ENCODE data around the gene AP5Z1. TPM values are rescaled to one million over a fixed set of nuclear protein-coding genes. Genes with fewer than 3 reads are reported as not detected.

The AP5Z1 gene
- total and polyA plus RNA-seq, 2 donors = 15.8 to 29.3 TPM

GRCh38 chr7:4825081-4825480 lies 49.7 kb downstream of the AP5Z1 start:
- no peak overlapping the region for H3K4me3 ChIP-seq (ENCODE audit: low read depth, low read length)
- no peak overlapping the region for H3K27ac ChIP-seq (ENCODE audit: low read depth)
- WGBS = 91% methylated on average over 15 of the region's 15 CpGs
- DNase-seq (ENCODE audit: extremely low spot score) = no peak
- H3K36me3 ChIP-seq (ENCODE audit: insufficient read depth) = no peaks in the 10 kb centered on the region
- H3K4me1 ChIP-seq (ENCODE audit: insufficient read depth) = no peaks in the 10 kb centered on the region

GRCh38 chr7:4828720-4829383 lies 53.4 kb downstream of the AP5Z1 start:
- no peaks in the 10 kb centered on the region for H3K36me3 ChIP-seq (ENCODE audit: insufficient read depth)
- WGBS = 84% methylated on average over 17 of the region's 17 CpGs
- no peaks in the 10 kb centered on the region for H3K4me1 ChIP-seq (ENCODE audit: insufficient read depth)
- DNase-seq (ENCODE audit: extremely low spot score) = no peak
- H3K4me3 ChIP-seq (ENCODE audit: low read depth, low read length) = no peak overlapping the region
- H3K27ac ChIP-seq (ENCODE audit: low read depth) = no peak overlapping the region

GRCh38 chr7:4830176-4830575 lies 54.8 kb downstream of the AP5Z1 start:
- Histone ChIP-seq H3K27ac (ENCODE audit: low read depth) (no peak overlapping the region), H3K36me3 (ENCODE audit: insufficient read depth) (no peaks in the 10 kb centered on the region), H3K4me3 (ENCODE audit: low read depth, low read length) (no peak overlapping the region), H3K4me1 (ENCODE audit: insufficient read depth) (no peaks in the 10 kb centered on the region)
- 40% methylated on average over 14 of the region's 14 CpGs for WGBS
- peak; percentile 37 for DNase-seq (ENCODE audit: extremely low spot score)

- H3K36me3 ChIP-seq (ENCODE audit: insufficient read depth) = no peaks in the 10 kb centered on the region
- no peaks in the 10 kb centered on the region for H3K4me1 ChIP-seq (ENCODE audit: insufficient read depth)
- no peak overlapping the region for H3K27ac ChIP-seq (ENCODE audit: low read depth)
- 89% methylated on average over 17 of the region's 17 CpGs for WGBS
- no peak for DNase-seq (ENCODE audit: extremely low spot score)
- no peak overlapping the region for H3K4me3 ChIP-seq (ENCODE audit: low read depth, low read length)
These were observed 56.5 kb downstream of the AP5Z1 start for GRCh38 chr7:4831723-4832495.

- no peak for DNase-seq (ENCODE audit: extremely low spot score)
- H3K36me3 ChIP-seq (ENCODE audit: insufficient read depth) = no peaks in the 10 kb centered on the region
- H3K4me3 ChIP-seq (ENCODE audit: low read depth, low read length) = no peak overlapping the region
- no peaks in the 10 kb centered on the region for H3K4me1 ChIP-seq (ENCODE audit: insufficient read depth)
- H3K27ac ChIP-seq (ENCODE audit: low read depth) = no peak overlapping the region
- 96% methylated on average over 16 of the region's 16 CpGs for WGBS
These were observed 57.3 kb downstream of the AP5Z1 start for GRCh38 chr7:4832711-4833110.

- H3K4me3 ChIP-seq (ENCODE audit: low read depth, low read length) = no peak overlapping the region
- no peak for DNase-seq (ENCODE audit: extremely low spot score)
- no peaks in the 10 kb centered on the region for H3K4me1 ChIP-seq (ENCODE audit: insufficient read depth)
- WGBS = 88% methylated on average over 17 of the region's 17 CpGs
- no peak overlapping the region for H3K27ac ChIP-seq (ENCODE audit: low read depth)
- no peaks in the 10 kb centered on the region for H3K36me3 ChIP-seq (ENCODE audit: insufficient read depth)
These were observed 57.8 kb downstream of the AP5Z1 start for GRCh38 chr7:4833176-4833575.

- H3K4me1 ChIP-seq (ENCODE audit: insufficient read depth) = no peaks in the 10 kb centered on the region
- no peaks in the 10 kb centered on the region for H3K36me3 ChIP-seq (ENCODE audit: insufficient read depth)
- DNase-seq (ENCODE audit: extremely low spot score) = no peak
- H3K27ac ChIP-seq (ENCODE audit: low read depth) = no peak overlapping the region
- H3K4me3 ChIP-seq (ENCODE audit: low read depth, low read length) = no peak overlapping the region
- WGBS = 83% methylated on average over 36 of the region's 36 CpGs
These were observed 58.5 kb downstream of the AP5Z1 start for GRCh38 chr7:4833691-4834600.

GRCh38 chr7:4834601-4835397 lies 59.4 kb downstream of the AP5Z1 start:
- 95% methylated on average over 60 of the region's 60 CpGs for WGBS
- Histone ChIP-seq H3K36me3 (ENCODE audit: insufficient read depth) (no peaks in the 10 kb centered on the region), H3K4me1 (ENCODE audit: insufficient read depth) (no peaks in the 10 kb centered on the region), H3K27ac (ENCODE audit: low read depth) (no peak overlapping the region), H3K4me3 (ENCODE audit: low read depth, low read length) (no peak overlapping the region)
- DNase-seq (ENCODE audit: extremely low spot score) = no peak

GRCh38 chr7:4835398-4836205 lies 60.2 kb downstream of the AP5Z1 start:
- 93% methylated on average over 28 of the region's 28 CpGs for WGBS
- Histone ChIP-seq H3K4me1 (ENCODE audit: insufficient read depth) (no peaks in the 10 kb centered on the region), H3K36me3 (ENCODE audit: insufficient read depth) (no peaks in the 10 kb centered on the region), H3K4me3 (ENCODE audit: low read depth, low read length) (no peak overlapping the region), H3K27ac (ENCODE audit: low read depth) (no peak overlapping the region)
- no peak for DNase-seq (ENCODE audit: extremely low spot score)

- Histone ChIP-seq H3K4me1 (ENCODE audit: insufficient read depth) (no peaks in the 10 kb centered on the region), H3K4me3 (ENCODE audit: low read depth, low read length) (no peak overlapping the region), H3K36me3 (ENCODE audit: insufficient read depth) (no peaks in the 10 kb centered on the region), H3K27ac (ENCODE audit: low read depth) (no peak overlapping the region)
- no peak for DNase-seq (ENCODE audit: extremely low spot score)
- WGBS = 95% methylated on average over 30 of the region's 30 CpGs
These were observed 60.8 kb downstream of the AP5Z1 start for GRCh38 chr7:4836206-4836661.

GRCh38 chr7:4837041-4837802 lies 61.8 kb downstream of the AP5Z1 start:
- Histone ChIP-seq H3K27ac (ENCODE audit: low read depth) (no peak overlapping the region), H3K4me1 (ENCODE audit: insufficient read depth) (no peaks in the 10 kb centered on the region), H3K36me3 (ENCODE audit: insufficient read depth) (no peaks in the 10 kb centered on the region), H3K4me3 (ENCODE audit: low read depth, low read length) (no peak overlapping the region)
- no peak for DNase-seq (ENCODE audit: extremely low spot score)
- 71% methylated on average over 22 of the region's 22 CpGs for WGBS

Data from urinary bladder (tissue), 4 donors.